Measurements from ENCODE around the gene BEX3. TPM values are rescaled to one million over a fixed set of nuclear protein-coding genes. Genes with fewer than 3 reads are reported as not detected.
A peak's percentile ranks its signal among the peaks of the same experiment; 100 is the strongest.

BEX3 gene
- total and polyA plus RNA-seq, 2 experiments from 2014 or later: 427 to 714 TPM

DNA sequence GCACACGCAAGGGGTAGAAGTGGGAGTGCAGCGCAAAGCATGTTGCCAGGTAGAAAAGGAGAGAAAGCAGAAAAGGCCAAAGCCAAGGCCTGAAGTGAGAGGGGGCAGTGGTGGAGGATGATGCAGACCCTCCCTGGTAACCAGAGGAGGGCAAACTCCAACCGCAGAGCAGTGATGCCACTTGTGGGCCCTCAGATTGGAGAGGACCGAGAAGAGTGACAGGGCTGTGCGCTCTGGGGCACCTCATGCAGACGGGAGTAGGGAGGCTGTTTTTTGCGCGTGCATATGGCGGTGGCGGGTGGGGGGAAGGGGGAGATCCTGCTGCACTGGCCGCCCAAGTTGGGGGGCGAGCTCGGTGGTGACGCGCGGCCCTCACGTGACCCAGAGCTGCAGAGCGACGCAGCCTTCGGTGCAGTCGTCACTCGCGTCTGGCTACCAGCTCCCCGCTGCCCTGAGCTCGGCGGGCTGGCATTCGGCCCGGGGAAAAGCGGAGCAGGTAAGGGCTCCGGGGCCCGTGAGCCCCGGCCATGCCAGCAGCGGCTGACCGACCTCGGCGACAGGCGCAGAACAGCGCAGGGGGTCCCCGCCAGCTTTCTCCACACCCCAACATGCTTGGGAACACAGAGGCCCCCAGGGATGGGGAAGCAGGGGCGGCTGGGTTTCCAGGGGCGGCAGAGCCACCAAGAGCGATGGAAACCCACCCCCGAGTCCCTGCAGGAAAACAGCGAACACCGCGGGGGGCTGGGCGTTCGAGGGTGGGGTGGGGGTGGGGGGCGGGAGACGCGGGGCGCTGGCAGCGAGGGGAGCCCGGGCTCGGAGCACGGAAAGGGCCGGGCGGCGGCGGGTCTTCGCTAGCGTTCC is at the start of gene BEX3 (continued):
- TF ChIP-seq CREB1 (CRISPR knock-in tag; IDR thresholded peaks at IDR 0.05; ENCODE audit: low read depth): peak; percentile 88

GRCh38 chrX:103329991-103330390 is 46.3 kb upstream of the BEX3 start, which contains the start of gene TCEAL7:
Gene TCEAL7, plus strand, starts transcription at chrX:103330239. Its CDS starts 1,165 bp downstream, at chrX:103331404.
- H3K4me1 ChIP-seq (ENCODE audit: insufficient read depth): peaks cover 10% of the 10 kb centered on the region; the same call in 1 of the 2 replicates
- peak within 1 kb of the TSS; percentile 70 for H3K4me3 Mint-ChIP-seq
- no peaks in the 10 kb centered on the region for H3K9me3 Mint-ChIP-seq
- peak within 1 kb of the TSS; percentile 59 for H3K4me3 ChIP-seq
- no peaks in the 10 kb centered on the region for H3K36me3 Mint-ChIP-seq (ENCODE audit: low read depth)
- H3F3A ChIP-seq (replicated peaks; ENCODE audit: low read depth): peaks cover 5% of the 10 kb centered on the region; the same call in 1 of the 2 replicates
- H4K20me1 ChIP-seq (replicated peaks; ENCODE audit: insufficient read depth): no peaks in the 10 kb centered on the region
- peak within 1 kb of the TSS; percentile 76 for H3K4me2 ChIP-seq
- peak within 1 kb of the TSS; percentile 66; the same call in 1 of the 2 replicates for H3K27ac Mint-ChIP-seq
- H3K9me2 ChIP-seq (ENCODE audit: insufficient read depth): no peaks in the 10 kb centered on the region
- H2AFZ ChIP-seq: peak within 1 kb of the TSS; percentile 89
- peaks cover 3% of the 10 kb centered on the region for H3K27me3 Mint-ChIP-seq (ENCODE audit: insufficient read depth, low read depth, poor library complexity)
- H3K27me3 ChIP-seq (ENCODE audit: insufficient read depth): 0 out of 2 replicates have a peak, but pooled peaks cover 3% of the 10 kb centered on the region
- TF ChIP-seq NANOG (IDR thresholded peaks at IDR 0.05; ENCODE audit: borderline replicate concordance) (no peak), ZNF331 (CRISPR knock-in tag; IDR thresholded peaks at IDR 0.05; ENCODE audit: low read depth) (no peak), JUNB (IDR thresholded peaks at IDR 0.05; ENCODE audit: unreplicated experiment) (no peak), ZNF114 (CRISPR knock-in tag; IDR thresholded peaks at IDR 0.05) (no peak), EZH2 (IDR thresholded peaks at IDR 0.05; ENCODE audit: low read depth, unreplicated experiment) (no peak)
- TF ChIP-seq, protein P1, sequence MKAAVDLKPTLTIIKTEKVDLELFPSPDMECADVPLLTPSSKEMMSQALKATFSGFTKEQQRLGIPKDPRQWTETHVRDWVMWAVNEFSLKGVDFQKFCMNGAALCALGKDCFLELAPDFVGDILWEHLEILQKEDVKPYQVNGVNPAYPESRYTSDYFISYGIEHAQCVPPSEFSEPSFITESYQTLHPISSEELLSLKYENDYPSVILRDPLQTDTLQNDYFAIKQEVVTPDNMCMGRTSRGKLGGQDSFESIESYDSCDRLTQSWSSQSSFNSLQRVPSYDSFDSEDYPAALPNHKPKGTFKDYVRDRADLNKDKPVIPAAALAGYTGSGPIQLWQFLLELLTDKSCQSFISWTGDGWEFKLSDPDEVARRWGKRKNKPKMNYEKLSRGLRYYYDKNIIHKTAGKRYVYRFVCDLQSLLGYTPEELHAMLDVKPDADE (IDR thresholded peaks at IDR 0.05): no peak
- TF ChIP-seq, protein P2, sequence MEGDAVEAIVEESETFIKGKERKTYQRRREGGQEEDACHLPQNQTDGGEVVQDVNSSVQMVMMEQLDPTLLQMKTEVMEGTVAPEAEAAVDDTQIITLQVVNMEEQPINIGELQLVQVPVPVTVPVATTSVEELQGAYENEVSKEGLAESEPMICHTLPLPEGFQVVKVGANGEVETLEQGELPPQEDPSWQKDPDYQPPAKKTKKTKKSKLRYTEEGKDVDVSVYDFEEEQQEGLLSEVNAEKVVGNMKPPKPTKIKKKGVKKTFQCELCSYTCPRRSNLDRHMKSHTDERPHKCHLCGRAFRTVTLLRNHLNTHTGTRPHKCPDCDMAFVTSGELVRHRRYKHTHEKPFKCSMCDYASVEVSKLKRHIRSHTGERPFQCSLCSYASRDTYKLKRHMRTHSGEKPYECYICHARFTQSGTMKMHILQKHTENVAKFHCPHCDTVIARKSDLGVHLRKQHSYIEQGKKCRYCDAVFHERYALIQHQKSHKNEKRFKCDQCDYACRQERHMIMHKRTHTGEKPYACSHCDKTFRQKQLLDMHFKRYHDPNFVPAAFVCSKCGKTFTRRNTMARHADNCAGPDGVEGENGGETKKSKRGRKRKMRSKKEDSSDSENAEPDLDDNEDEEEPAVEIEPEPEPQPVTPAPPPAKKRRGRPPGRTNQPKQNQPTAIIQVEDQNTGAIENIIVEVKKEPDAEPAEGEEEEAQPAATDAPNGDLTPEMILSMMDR (conservative IDR thresholded peaks at IDR 0.05; ENCODE audit: low read depth in 2 of 2): no peak
- TF ChIP-seq, protein P3, sequence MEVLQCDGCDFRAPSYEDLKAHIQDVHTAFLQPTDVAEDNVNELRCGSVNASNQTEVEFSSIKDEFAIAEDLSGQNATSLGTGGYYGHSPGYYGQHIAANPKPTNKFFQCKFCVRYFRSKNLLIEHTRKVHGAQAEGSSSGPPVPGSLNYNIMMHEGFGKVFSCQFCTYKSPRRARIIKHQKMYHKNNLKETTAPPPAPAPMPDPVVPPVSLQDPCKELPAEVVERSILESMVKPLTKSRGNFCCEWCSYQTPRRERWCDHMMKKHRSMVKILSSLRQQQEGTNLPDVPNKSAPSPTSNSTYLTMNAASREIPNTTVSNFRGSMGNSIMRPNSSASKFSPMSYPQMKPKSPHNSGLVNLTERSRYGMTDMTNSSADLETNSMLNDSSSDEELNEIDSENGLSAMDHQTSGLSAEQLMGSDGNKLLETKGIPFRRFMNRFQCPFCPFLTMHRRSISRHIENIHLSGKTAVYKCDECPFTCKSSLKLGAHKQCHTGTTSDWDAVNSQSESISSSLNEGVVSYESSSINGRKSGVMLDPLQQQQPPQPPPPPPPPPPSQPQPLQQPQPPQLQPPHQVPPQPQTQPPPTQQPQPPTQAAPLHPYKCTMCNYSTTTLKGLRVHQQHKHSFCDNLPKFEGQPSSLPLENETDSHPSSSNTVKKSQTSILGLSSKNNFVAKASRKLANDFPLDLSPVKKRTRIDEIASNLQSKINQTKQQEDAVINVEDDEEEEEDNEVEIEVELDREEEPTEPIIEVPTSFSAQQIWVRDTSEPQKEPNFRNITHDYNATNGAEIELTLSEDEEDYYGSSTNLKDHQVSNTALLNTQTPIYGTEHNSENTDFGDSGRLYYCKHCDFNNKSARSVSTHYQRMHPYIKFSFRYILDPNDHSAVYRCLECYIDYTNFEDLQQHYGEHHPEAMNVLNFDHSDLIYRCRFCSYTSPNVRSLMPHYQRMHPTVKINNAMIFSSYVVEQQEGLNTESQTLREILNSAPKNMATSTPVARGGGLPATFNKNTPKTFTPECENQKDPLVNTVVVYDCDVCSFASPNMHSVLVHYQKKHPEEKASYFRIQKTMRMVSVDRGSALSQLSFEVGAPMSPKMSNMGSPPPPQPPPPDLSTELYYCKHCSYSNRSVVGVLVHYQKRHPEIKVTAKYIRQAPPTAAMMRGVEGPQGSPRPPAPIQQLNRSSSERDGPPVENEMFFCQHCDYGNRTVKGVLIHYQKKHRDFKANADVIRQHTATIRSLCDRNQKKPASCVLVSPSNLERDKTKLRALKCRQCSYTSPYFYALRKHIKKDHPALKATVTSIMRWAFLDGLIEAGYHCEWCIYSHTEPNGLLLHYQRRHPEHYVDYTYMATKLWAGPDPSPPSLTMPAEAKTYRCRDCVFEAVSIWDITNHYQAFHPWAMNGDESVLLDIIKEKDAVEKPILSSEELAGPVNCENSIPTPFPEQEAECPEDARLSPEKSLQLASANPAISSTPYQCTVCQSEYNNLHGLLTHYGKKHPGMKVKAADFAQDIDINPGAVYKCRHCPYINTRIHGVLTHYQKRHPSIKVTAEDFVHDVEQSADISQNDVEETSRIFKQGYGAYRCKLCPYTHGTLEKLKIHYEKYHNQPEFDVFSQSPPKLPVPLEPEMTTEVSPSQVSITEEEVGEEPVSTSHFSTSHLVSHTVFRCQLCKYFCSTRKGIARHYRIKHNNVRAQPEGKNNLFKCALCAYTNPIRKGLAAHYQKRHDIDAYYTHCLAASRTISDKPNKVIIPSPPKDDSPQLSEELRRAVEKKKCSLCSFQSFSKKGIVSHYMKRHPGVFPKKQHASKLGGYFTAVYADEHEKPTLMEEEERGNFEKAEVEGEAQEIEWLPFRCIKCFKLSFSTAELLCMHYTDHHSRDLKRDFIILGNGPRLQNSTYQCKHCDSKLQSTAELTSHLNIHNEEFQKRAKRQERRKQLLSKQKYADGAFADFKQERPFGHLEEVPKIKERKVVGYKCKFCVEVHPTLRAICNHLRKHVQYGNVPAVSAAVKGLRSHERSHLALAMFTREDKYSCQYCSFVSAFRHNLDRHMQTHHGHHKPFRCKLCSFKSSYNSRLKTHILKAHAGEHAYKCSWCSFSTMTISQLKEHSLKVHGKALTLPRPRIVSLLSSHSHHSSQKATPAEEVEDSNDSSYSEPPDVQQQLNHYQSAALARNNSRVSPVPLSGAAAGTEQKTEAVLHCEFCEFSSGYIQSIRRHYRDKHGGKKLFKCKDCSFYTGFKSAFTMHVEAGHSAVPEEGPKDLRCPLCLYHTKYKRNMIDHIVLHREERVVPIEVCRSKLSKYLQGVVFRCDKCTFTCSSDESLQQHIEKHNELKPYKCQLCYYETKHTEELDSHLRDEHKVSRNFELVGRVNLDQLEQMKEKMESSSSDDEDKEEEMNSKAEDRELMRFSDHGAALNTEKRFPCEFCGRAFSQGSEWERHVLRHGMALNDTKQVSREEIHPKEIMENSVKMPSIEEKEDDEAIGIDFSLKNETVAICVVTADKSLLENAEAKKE (CRISPR knock-in tag; IDR thresholded peaks at IDR 0.05): no peak
- H3K4me1 Mint-ChIP-seq: peaks cover 31% of the 10 kb centered on the region
- peak within 1 kb of the TSS; percentile 21 for H3K27ac ChIP-seq (ENCODE audit: low read depth)
- ATAC-seq (peak; percentile 76), DNase-seq (ENCODE audit: low spot score) (peak; percentile 56)
- no peaks in the 10 kb centered on the region for H3K36me3 ChIP-seq (ENCODE audit: insufficient read depth)
- no peaks in the 10 kb centered on the region for H3K79me2 ChIP-seq (replicated peaks; ENCODE audit: insufficient read depth)

All from GM23338 (cell line).